ENCODE results near the gene PTPRD.

PTPRD gene

GRCh38 chr9:8432224-8432623 is 2180.6 kb downstream of the PTPRD start:
- no peak overlapping the region for H3K4me3 ChIP-seq (ENCODE audit: low read length)
- no peak for TF ChIP-seq CTCF (IDR thresholded peaks at IDR 0.05; ENCODE audit: insufficient read depth, low read depth, low read length, missing control alignments)
- DNase-seq (ENCODE audit: low read depth), result no peak

- TF ChIP-seq CTCF (IDR thresholded peaks at IDR 0.05; ENCODE audit: insufficient read depth, low read depth, low read length, missing control alignments), result no peak
- DNase-seq (ENCODE audit: low read depth), result no peak
- H3K4me3 ChIP-seq (ENCODE audit: low read length), result no peak overlapping the region
Measured at GRCh38 chr9:8431505-8431904, 2181.3 kb downstream of the PTPRD start.

GRCh38 chr9:8430945-8431344 is 2181.9 kb downstream of the PTPRD start:
- H3K4me3 ChIP-seq (ENCODE audit: low read length), result no peak overlapping the region
- no peak for DNase-seq (ENCODE audit: low read depth)
- TF ChIP-seq CTCF (IDR thresholded peaks at IDR 0.05; ENCODE audit: insufficient read depth, low read depth, low read length, missing control alignments), result no peak

GRCh38 chr9:8429768-8430167 is 2183.0 kb downstream of the PTPRD start:
- no peak for TF ChIP-seq CTCF (IDR thresholded peaks at IDR 0.05; ENCODE audit: insufficient read depth, low read depth, low read length, missing control alignments)
- no peak for DNase-seq (ENCODE audit: low read depth)
- no peak overlapping the region for H3K4me3 ChIP-seq (ENCODE audit: low read length)

GRCh38 chr9:8429157-8429556 is 2183.6 kb downstream of the PTPRD start:
- no peak overlapping the region for H3K4me3 ChIP-seq (ENCODE audit: low read length)
- no peak for DNase-seq (ENCODE audit: low read depth)
- TF ChIP-seq CTCF (IDR thresholded peaks at IDR 0.05; ENCODE audit: insufficient read depth, low read depth, low read length, missing control alignments), result no peak

GRCh38 chr9:8428389-8428788 is 2184.4 kb downstream of the PTPRD start:
- TF ChIP-seq CTCF (IDR thresholded peaks at IDR 0.05; ENCODE audit: insufficient read depth, low read depth, low read length, missing control alignments), result no peak
- H3K4me3 ChIP-seq (ENCODE audit: low read length), result no peak overlapping the region
- no peak for DNase-seq (ENCODE audit: low read depth)

- TF ChIP-seq CTCF (IDR thresholded peaks at IDR 0.05; ENCODE audit: insufficient read depth, low read depth, low read length, missing control alignments), result no peak
- DNase-seq (ENCODE audit: low read depth), result no peak
- H3K4me3 ChIP-seq (ENCODE audit: low read length), result no peak overlapping the region
Measured at GRCh38 chr9:8424786-8425410, 2187.9 kb downstream of the PTPRD start.

All from epithelial cell of esophagus (primary cell).